CD14-positive monocyte (primary cell): ENCODE measurements around the gene ANKRD66. TPM values are rescaled to one million over a fixed set of nuclear protein-coding genes. Genes with fewer than 3 reads are reported as not detected.
"Not testable (repeated sequence)": the region's sequence is repeated elsewhere in the genome, so short reads cannot be mapped to it uniquely, and the experiment has no call there.

Experiments
- DNase-seq, 3 donors: peaks; one replicate each; pipeline ENCODE4 v3.0.0-alpha.2; 2011 to 2022
- H2AFZ ChIP-seq: 2 replicates; pipeline ENCODE4 v1.6.0; 2012; ENCODE audit warnings: mild to moderate bottlenecking, low read depth, low read length, inconsistent platforms; ENCODE audit not compliant: insufficient read depth, poor library complexity, severe bottlenecking
- H3K27ac ChIP-seq, 2 donors: 1 replicate in 1 of 2; 2 replicates in 1 of 2; pipeline ENCODE4 v1.5.1; 2012 to 2013; ENCODE audit warnings: low read length in 2 of 2, control low read depth in 1 of 2, inconsistent platforms in 1 of 2, low read depth in 1 of 2, mild to moderate bottlenecking in 1 of 2
- H3K27me3 ChIP-seq, 2 donors: one replicate each; pipeline versions ENCODE4 v1.6.0 to v1.6.1; 2011 to 2013; ENCODE audit warnings: low read length in 2 of 2; ENCODE audit not compliant: control insufficient read depth in 2 of 2, insufficient read depth in 2 of 2
- H3K36me3 ChIP-seq, 2 donors: replicated peaks in 1 of 2; 1 replicate in 1 of 2; 2 replicates in 1 of 2; pipeline versions ENCODE4 v1.5.1 to v1.6.1; 2012 to 2013; ENCODE audit warnings: low read length in 2 of 2, control low read depth in 1 of 2, inconsistent platforms in 1 of 2, mild to moderate bottlenecking in 1 of 2; ENCODE audit not compliant: insufficient read depth in 2 of 2, control insufficient read depth in 1 of 2
- H3K4me1 ChIP-seq, 2 donors: 1 replicate in 1 of 2; 2 replicates in 1 of 2; pipeline versions ENCODE4 v1.5.1 to v1.6.1; 2012 to 2013; ENCODE audit warnings: low read length in 2 of 2, control low read depth in 1 of 2, inconsistent platforms in 1 of 2, mild to moderate bottlenecking in 1 of 2, moderate library complexity in 1 of 2; ENCODE audit not compliant: insufficient read depth in 2 of 2, control insufficient read depth in 1 of 2
- H3K4me2 ChIP-seq: replicated peaks from 2 replicates; pipeline ENCODE3; 2012; ENCODE audit warnings: low read length, moderate library complexity, mild to moderate bottlenecking; ENCODE audit not compliant: poor library complexity, severe bottlenecking; ENCODE audit errors: extremely low read depth
- H3K4me3 ChIP-seq, 3 experiments: fragments of 200-600 bp in 1 of 3; sonication (generic) in 1 of 3; replicated peaks in 1 of 3; 1 replicate in 2 of 3; 2 replicates in 1 of 3; pipeline ENCODE4 v1.5.1; 2011 to 2013; ENCODE audit warnings: low read length in 3 of 3, mild to moderate bottlenecking in 3 of 3, control low read depth in 2 of 3, low read depth in 2 of 3, inconsistent platforms in 1 of 3, moderate library complexity in 1 of 3
- H3K79me2 ChIP-seq: 2 replicates; pipeline ENCODE4 v1.6.0; 2012; ENCODE audit warnings: mild to moderate bottlenecking, control low read depth, inconsistent platforms, low read length, moderate library complexity; ENCODE audit not compliant: insufficient read depth
- H3K9ac ChIP-seq: 2 replicates; pipeline ENCODE4 v1.6.0; 2017; ENCODE audit warnings: low read length, mild to moderate bottlenecking; ENCODE audit not compliant: insufficient read depth, poor library complexity, severe bottlenecking
- H3K9me3 ChIP-seq, 2 donors: replicated peaks in 1 of 2; 1 replicate in 1 of 2; 2 replicates in 1 of 2; pipeline versions ENCODE4 v1.5.1 to v1.6.1; 2012 to 2013; ENCODE audit warnings: low read length in 2 of 2, control low read depth in 1 of 2; ENCODE audit not compliant: control insufficient read depth in 1 of 2, insufficient read depth in 1 of 2
- H4K20me1 ChIP-seq: 2 replicates; pipeline ENCODE4 v1.6.0; 2012; ENCODE audit warnings: mild to moderate bottlenecking, low read length, control low read depth, moderate library complexity; ENCODE audit not compliant: insufficient read depth
- H3K27ac Mint-ChIP-seq, 7 donors: one replicate each; pipeline ENCODE4 v1.8.0; 2020; ENCODE audit warnings: mild to moderate bottlenecking in 7 of 7, mixed read lengths in 7 of 7, moderate library complexity in 6 of 7, inconsistent platforms in 2 of 7
- H3K27me3 Mint-ChIP-seq, 3 donors: one replicate each; pipeline ENCODE4 v1.8.0; 2021 to 2022; ENCODE audit warnings: low read depth in 3 of 3, mild to moderate bottlenecking in 3 of 3, mixed read lengths in 3 of 3, moderate library complexity in 3 of 3, inconsistent platforms in 1 of 3
- H3K36me3 Mint-ChIP-seq, 2 donors: one replicate each; pipeline ENCODE4 v1.8.0; 2020; ENCODE audit warnings: mixed read lengths in 2 of 2, inconsistent platforms in 1 of 2, mild to moderate bottlenecking in 1 of 2
- H3K4me1 Mint-ChIP-seq: one replicate; pipeline ENCODE4 v1.8.0; 2020; ENCODE audit warnings: mild to moderate bottlenecking, mixed read lengths
- H3K4me3 Mint-ChIP-seq, 2 donors: one replicate each; pipeline ENCODE4 v1.8.0; 2020; ENCODE audit warnings: mild to moderate bottlenecking in 2 of 2, mixed read lengths in 2 of 2, moderate library complexity in 1 of 2
- H3K9me3 Mint-ChIP-seq, 7 donors: one replicate each; pipeline ENCODE4 v1.8.0; 2020 to 2022; ENCODE audit warnings: mixed read lengths in 7 of 7, mild to moderate bottlenecking in 6 of 7, moderate library complexity in 6 of 7, inconsistent platforms in 2 of 7
- CTCF ChIP-seq: fragments of 200-600 bp; IDR thresholded peaks from one replicate; pipeline ENCODE4 v1.8.0; 2022; ENCODE audit warnings: antibody characterized with exemption, mild to moderate bottlenecking
- WGBS: methylation state at CpG from one replicate; pipeline ENCODE4 v1.1.5; 2013; ENCODE audit warnings: missing lambda C conversion rate; ENCODE audit not compliant: insufficient coverage; 5-methylcytosine and 5-hydroxymethylcytosine counted together
- intact Hi-C, 2 donors: fragments of 100-400 bp; cut with micrococcal nuclease; formaldehyde crosslinking; loops; one replicate each; pipeline versions ENCODE4 v1.15.0 to v1.15.1; 2023
- polyA plus RNA-seq, 3 donors: library from polyadenylated mRNA; depleted of rRNA in 1 of 3; unstranded in 2 of 3; stranded (reverse) in 1 of 3; fragments of 300-500 nt in 2 of 3; fragments of >200 nt in 1 of 3; fragmentation: Illumina TruSeq in 2 of 3; gene quantifications; 1 replicate in 2 of 3; 2 replicates in 1 of 3; pipeline ENCODE4 v1.2.3, GENCODE V29; 2012 to 2021

The ANKRD66 gene
- polyA plus RNA-seq, 3 donors: not detected

GRCh38 chr6:46772762-46773161, 26.0 kb downstream of the ANKRD66 start:
- no peaks in the 10 kb centered on the region for H3K9me3 ChIP-seq
- TF ChIP-seq CTCF: no peak
- no peaks in the 10 kb centered on the region for H4K20me1 ChIP-seq
- H3K4me1 Mint-ChIP-seq: peaks cover 50% of the 10 kb centered on the region
- no peaks in the 10 kb centered on the region for H3K36me3 ChIP-seq
- H3K9ac ChIP-seq: peak overlapping the region; percentile 53
- peak overlapping the region in 1 of 3 experiments; percentile 27 for H3K4me3 ChIP-seq
- peaks cover 0 to 5% (median 0%) of the 10 kb centered on the region in 7 donors for H3K9me3 Mint-ChIP-seq
- H3K27me3 Mint-ChIP-seq: no peaks in the 10 kb centered on the region
- peaks cover 54 to 60% of the 10 kb centered on the region in 2 donors for H3K4me1 ChIP-seq
- no peak overlapping the region for H2AFZ ChIP-seq
- H3K27ac Mint-ChIP-seq: peak overlapping the region; percentile 98 to 100 (median 99)
- peak overlapping the region; percentile 50 for H3K4me2 ChIP-seq
- H3K27ac ChIP-seq: peak overlapping the region; percentile 91 to 95
- H3K79me2 ChIP-seq: no peaks in the 10 kb centered on the region
- no peaks in the 10 kb centered on the region for H3K27me3 ChIP-seq
- WGBS: 17% methylated on average over 1 of the region's 2 CpGs
- intact Hi-C loops: loop anchor here (5.0 kb wide), 2 partner anchors 40 to 55 kb away; no protein-coding TSS in a partner anchor
- DNase-seq: peak; percentile 93 to 98 (median 98)
- H3K4me3 Mint-ChIP-seq: peak overlapping the region in 1 of 2 donors; percentile 67
- peaks cover 4% of the 10 kb centered on the region in 2 donors for H3K36me3 Mint-ChIP-seq

- Histone ChIP-seq H3K79me2 (no peaks in the 10 kb centered on the region), H3K36me3 (no peaks in the 10 kb centered on the region), H2AFZ (peak overlapping the region; percentile 24), H3K27me3 (no peaks in the 10 kb centered on the region), H3K4me2 (peak overlapping the region; percentile 50), H3K27ac (peak overlapping the region; percentile 91 to 95), H3K4me3 (peak overlapping the region in 1 of 3 experiments; percentile 13), H3K9me3 (no peaks in the 10 kb centered on the region), H3K9ac (no peak overlapping the region), H3K4me1 (peaks cover 54 to 60% of the 10 kb centered on the region in 2 donors), H4K20me1 (no peaks in the 10 kb centered on the region)
- no peak for TF ChIP-seq CTCF
- Mint-ChIP-seq H3K36me3 (peaks cover 3 to 4% of the 10 kb centered on the region in 2 donors), H3K9me3 (peaks cover 0 to 3% (median 0%) of the 10 kb centered on the region in 7 donors), H3K4me3 (peak overlapping the region in 1 of 2 donors; percentile 60), H3K27ac (peak overlapping the region; percentile 98 to 100 (median 99)), H3K4me1 (peaks cover 50% of the 10 kb centered on the region), H3K27me3 (no peaks in the 10 kb centered on the region)
- intact Hi-C loops: loop anchor here (5.0 kb wide), 2 partner anchors 41 to 56 kb away; no protein-coding TSS in a partner anchor
- DNase-seq: peak; percentile 42 to 57 (median 54)
- WGBS: no CpG with 5 or more reads among the region's 1 CpG
Observed at GRCh38 chr6:46773201-46773855, 26.6 kb downstream of the ANKRD66 start.

DNA sequence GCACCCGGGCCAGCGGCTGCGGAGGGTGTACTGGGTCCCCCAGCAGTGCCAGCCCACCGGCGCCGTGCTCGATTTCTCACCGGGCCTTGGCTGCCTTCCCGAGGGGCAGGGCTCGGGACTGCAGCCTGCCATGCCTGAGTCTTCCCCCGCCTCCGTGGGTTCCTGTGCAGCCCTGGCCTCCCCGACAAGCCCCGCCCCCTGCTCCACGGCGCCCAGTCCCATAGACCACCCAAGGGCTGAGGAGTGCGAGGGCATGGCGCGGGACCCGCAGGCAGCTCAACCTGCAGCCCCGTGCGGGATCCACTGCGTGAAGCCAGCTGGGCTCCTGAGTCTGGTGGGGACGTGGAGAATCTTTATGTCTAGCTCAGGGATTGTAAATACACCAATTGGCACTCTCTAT, 28.0 kb downstream of the ANKRD66 start:
- not testable (repeated sequence) for H3K27me3 Mint-ChIP-seq, H3K9ac ChIP-seq, H3K9me3 Mint-ChIP-seq, H3K4me2 ChIP-seq, H4K20me1 ChIP-seq, H3K79me2 ChIP-seq, H3K9me3 ChIP-seq, H3K4me3 ChIP-seq, H3K27me3 ChIP-seq, H3K4me3 Mint-ChIP-seq, DNase-seq, H2AFZ ChIP-seq, H3K36me3 Mint-ChIP-seq, H3K36me3 ChIP-seq
- H3K4me1 ChIP-seq: peaks cover 54 to 60% of the 10 kb centered on the region in 2 donors
- H3K27ac ChIP-seq: peak overlapping the region; percentile 41 to 49
- intact Hi-C loops: loop anchor here (5.0 kb wide), 2 partner anchors 42 to 57 kb away; no protein-coding TSS in a partner anchor
- peaks cover 50% of the 10 kb centered on the region for H3K4me1 Mint-ChIP-seq
- 96% methylated on average over 18 of the region's 24 CpGs for WGBS
- peak overlapping the region in 6 of 7 donors; percentile 6 to 70 (median 42) for H3K27ac Mint-ChIP-seq
